ENCODE measurements around the gene ZFC3H1. TPM values are rescaled to one million over a fixed set of nuclear protein-coding genes. Genes with fewer than 3 reads are reported as not detected.

Gene ZFC3H1
- total and polyA plus RNA-seq, 2 of the 8 experiments (the other 6 are each of a cell fraction or from before 2014, with no cell fraction given) = 20.0 to 32.4 TPM

DNA sequence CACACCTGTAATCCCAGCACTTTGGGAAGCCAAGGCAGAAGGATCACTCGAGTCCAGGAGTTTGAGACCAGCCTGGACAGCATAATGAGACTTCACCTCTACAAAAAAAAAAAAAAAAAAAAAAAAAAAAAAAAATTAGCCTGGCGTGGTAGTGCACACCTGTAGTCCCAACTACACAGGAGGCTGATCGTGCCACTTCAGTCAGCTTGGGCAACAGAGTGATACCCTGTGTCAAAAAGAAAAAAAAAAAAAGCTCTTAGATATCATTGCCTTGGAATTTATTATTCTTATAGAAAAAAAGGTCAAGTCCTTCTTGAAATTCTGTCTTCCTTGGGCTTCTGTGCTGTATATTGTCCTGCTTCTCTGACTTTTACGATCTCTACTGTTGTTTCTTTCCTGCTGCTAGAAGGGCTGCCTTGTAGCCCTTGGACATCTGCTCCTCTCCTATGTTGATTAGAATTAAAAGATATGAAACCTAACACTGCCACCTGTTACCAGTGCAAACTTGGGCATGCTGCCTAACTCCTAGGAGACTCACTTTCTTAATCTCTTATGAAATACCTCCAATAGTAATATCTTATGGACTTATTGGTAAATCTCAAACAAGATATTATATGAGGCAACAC lies 28.0 kb upstream of the ZFC3H1 start:
- Histone ChIP-seq H3K79me1 (ENCODE audit: low read depth, low read length) (no peaks in the 10 kb centered on the region), H2BK5ac (ENCODE audit: low read depth, low read length) (no peak overlapping the region), H3K36me3 (ENCODE audit: control insufficient read depth in 2 of 4, insufficient read depth in 4 of 4, low read length in 3 of 4) (no peaks in the 10 kb centered on the region), H3K27me3 (replicated peaks in 1 of 4; ENCODE audit: control insufficient read depth in 3 of 4, extremely low read depth in 1 of 4, insufficient read depth in 3 of 4, low read length in 3 of 4) (no peaks in the 10 kb centered on the region), H4K8ac (ENCODE audit: extremely low read depth, insufficient read depth, low read length) (no peak overlapping the region), H3K4me3 (ENCODE audit: extremely low read depth in 1 of 4, insufficient read depth in 2 of 4, low read depth in 3 of 4, low read length in 4 of 4) (no peak overlapping the region), H3K79me2 (ENCODE audit: control insufficient read depth in 1 of 2, insufficient read depth in 2 of 2, low read length in 2 of 2) (no peaks in the 10 kb centered on the region), H2AFZ (ENCODE audit: low read length) (no peak overlapping the region), H3K4me1 (replicated peaks in 1 of 4; ENCODE audit: control insufficient read depth in 3 of 4, insufficient read depth in 4 of 4, low read length in 3 of 4) (no peaks in the 10 kb centered on the region), H2AK5ac (ENCODE audit: low read depth, low read length) (no peak overlapping the region), H4K20me1 (replicated peaks in 1 of 2; ENCODE audit: control insufficient read depth in 1 of 2, insufficient read depth in 2 of 2, low read length in 2 of 2) (peaks cover 0 to 2% of the 10 kb centered on the region in 2 experiments), H3K23me2 (ENCODE audit: low read depth, low read length) (no peaks in the 10 kb centered on the region), H3K9ac (replicated peaks in 1 of 4; ENCODE audit: extremely low read depth in 1 of 4, low read depth in 3 of 4, low read length in 3 of 4) (no peak overlapping the region), H3K56ac (replicated peaks; ENCODE audit: insufficient read length, low read depth, low read length) (no peak overlapping the region), H3K4ac (replicated peaks; ENCODE audit: insufficient read length, low read depth, low read length) (no peak overlapping the region), H2BK20ac (ENCODE audit: low read length) (no peak overlapping the region), H4K5ac (ENCODE audit: insufficient read length, low read depth, low read length) (no peak overlapping the region), H2BK12ac (ENCODE audit: low read depth, low read length) (no peak overlapping the region), H3K27ac (ENCODE audit: low read depth, low read length) (no peak overlapping the region), H2BK120ac (replicated peaks; ENCODE audit: low read depth, low read length) (no peak overlapping the region), H3K18ac (ENCODE audit: extremely low read depth, low read length) (no peak overlapping the region), H4K91ac (replicated peaks; ENCODE audit: insufficient read length, low read length) (no peak overlapping the region), H3K14ac (ENCODE audit: insufficient read length) (no peak overlapping the region), H2BK15ac (ENCODE audit: low read length) (no peak overlapping the region), H3K23ac (ENCODE audit: insufficient read length) (no peak overlapping the region), H3K4me2 (ENCODE audit: insufficient read depth in 1 of 2, low read depth in 2 of 2, low read length in 2 of 2) (no peak overlapping the region), H3K9me3 (ENCODE audit: insufficient read depth in 2 of 2, low read depth in 1 of 2, low read length in 1 of 2) (no peaks in the 10 kb centered on the region)
- DNase-seq (ENCODE audit: low read depth in 1 of 2, low spot score in 2 of 2) (no peak), FAIRE-seq (no peak)
- POLR2A ChIA-PET (ENCODE audit: partially characterized antibody) = no interaction called here
- 93% methylated on average over 3 of the region's 4 CpGs; no CpG with 5 or more reads in 1 of the 2 experiments for WGBS, 2 experiments (ENCODE audit: extremely low coverage in 1 of 2, insufficient coverage in 1 of 2, insufficient read length in 1 of 2, insufficient replicate concordance in 2 of 2, low coverage in 1 of 2, low lambda C conversion rate in 2 of 2, missing lambda C conversion rate in 1 of 2)
- no peak for TF ChIP-seq SP4 (IDR thresholded peaks at IDR 0.05; ENCODE audit: low read length)
- TF ChIP-seq JUN (IDR thresholded peaks at IDR 0.05; ENCODE audit: low read depth, low read length) = no peak
- no peak for TF ChIP-seq CEBPB (IDR thresholded peaks at IDR 0.05; ENCODE audit: low read depth, low read length)
- no peak for TF ChIP-seq CHD1 (IDR thresholded peaks at IDR 0.05; ENCODE audit: low read depth, low read length)
- no peak for TF ChIP-seq ZNF274 (IDR thresholded peaks at IDR 0.05; ENCODE audit: borderline replicate concordance, extremely low read depth, low read length)
- no peak for TF ChIP-seq TBP (IDR thresholded peaks at IDR 0.05; ENCODE audit: low read depth, low read length)
- CTCF ChIA-PET (ENCODE audit: partially characterized antibody) = no interaction called here

Measured in H1 (cell line).